Measurements from ENCODE around the gene PCDHB1.

Gene PCDHB1, protein sequence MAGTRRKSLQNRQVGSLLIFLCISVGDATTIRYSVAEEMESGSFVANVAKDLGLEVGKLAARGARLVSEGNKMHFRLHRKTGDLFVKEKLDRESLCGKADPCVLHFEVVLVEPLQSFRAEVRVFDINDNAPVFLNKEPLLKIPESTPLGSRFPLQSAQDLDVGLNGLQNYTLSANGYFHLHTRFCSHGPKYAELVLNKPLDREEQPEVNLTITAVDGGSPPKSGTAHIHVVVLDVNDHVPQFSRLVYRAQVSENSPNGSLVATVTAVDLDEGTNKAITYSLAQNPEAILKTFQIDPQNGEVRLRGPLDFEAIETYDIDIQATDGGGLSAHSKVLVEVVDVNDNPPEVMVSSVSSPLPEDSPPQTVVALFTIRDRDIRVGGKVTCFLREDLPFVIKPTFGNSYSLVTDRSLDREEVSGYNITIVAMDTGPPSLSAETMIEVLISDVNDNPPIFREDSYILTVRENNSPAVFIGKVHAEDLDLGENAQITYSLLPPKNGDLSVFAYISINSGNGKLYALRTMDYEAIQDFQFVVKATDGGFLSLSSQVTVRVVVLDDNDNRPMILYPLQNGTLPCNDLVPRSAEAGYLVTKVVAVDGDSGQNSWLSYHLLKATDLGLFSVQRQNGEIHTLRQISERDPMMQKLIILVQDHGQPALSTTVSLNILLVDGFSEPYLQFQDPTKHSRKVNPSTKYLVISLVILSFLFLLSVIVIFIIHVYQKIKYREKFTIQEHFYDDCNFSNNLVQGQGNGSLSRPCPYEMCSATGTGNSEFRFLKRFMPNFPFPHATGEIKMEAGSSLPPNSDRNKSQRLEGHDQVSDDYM

DNA sequence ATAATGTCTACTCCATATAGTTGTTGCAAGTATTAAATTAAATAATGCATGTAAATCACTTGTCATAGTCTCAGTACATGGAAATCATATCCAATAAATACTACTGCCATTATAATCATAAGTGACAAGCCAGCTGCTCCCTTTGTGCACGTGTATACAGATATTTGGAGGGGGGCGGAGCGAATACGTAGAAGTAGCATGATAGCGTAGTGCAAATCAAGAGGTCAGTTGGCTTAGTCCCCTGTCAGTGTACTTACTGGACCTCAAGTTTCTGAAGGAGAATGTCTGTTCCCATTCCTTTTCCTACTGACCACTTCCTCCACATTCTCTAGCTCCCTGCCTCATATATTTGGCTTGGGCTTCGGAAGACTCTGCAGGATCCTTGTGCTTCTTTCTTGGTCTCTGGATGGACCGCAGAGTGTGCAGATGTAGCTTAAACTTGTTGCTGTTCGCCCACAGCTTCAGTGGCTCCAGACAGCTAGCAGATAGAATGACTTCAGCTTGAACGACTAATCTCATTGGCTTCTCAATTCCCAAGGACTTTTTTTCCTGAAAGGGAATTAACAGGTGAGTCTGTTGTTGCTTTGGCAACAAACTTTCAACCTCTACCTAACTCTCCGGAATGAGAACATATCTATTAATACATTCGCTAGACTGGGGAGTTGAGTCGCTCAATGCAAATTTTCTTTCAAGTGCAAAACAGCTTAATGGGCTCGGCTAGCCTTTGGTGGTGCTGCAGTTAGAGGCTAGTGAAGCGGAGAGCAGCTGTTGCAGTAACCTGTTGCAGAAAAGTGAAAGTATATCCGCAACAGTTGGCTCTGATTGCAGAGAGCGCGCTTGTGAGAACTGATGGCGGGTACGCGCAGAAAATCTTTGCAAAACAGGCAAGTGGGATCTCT lies at the start of gene PCDHB1:
Gene PCDHB1 (plus strand): TSS at position 753 of the 899 bp plus-strand sequence. CDS start 97 bp downstream, at position 850.
- peaks cover 2% of the 10 kb centered on the region for H3K4me1 Mint-ChIP-seq
- no peak within 1 kb of the TSS for H3K27ac Mint-ChIP-seq
- H3K9me3 Mint-ChIP-seq = peaks cover 3% of the 10 kb centered on the region
- CTCF ChIA-PET = no interaction called here
- no peak for DNase-seq
- peak within 1 kb of the TSS; percentile 19 for H3K4me3 Mint-ChIP-seq
- no peaks in the 10 kb centered on the region for H3K36me3 Mint-ChIP-seq
- H3K27me3 Mint-ChIP-seq = peaks cover 13% of the 10 kb centered on the region

DNA sequence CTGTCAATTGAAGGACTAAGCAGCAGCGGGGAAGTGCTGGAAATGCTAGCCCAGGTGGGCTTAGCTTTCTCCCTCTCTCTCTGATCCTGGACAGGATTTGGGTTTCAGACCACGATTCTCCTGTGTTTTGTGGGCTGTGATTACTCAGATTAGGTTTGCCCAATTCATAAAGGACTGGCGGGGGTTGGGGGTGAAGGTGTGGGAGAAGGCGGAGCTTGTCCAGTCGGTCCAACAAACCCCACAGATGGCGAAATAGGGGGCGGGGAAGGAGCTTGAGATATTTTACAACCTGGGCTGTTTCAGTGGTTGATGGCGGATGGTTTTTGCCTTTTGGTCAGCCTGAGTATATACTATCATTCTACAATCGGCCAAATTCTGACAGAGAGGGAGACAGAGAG lies 49.7 kb upstream of the PCDHB1 start:
- Mint-ChIP-seq H3K27me3 (peaks cover 10% of the 10 kb centered on the region), H3K9me3 (no peaks in the 10 kb centered on the region), H3K27ac (no peak overlapping the region), H3K36me3 (no peaks in the 10 kb centered on the region), H3K4me1 (no peaks in the 10 kb centered on the region), H3K4me3 (no peak overlapping the region)
- CTCF ChIA-PET = no interaction called here
- DNase-seq = no peak

DNA sequence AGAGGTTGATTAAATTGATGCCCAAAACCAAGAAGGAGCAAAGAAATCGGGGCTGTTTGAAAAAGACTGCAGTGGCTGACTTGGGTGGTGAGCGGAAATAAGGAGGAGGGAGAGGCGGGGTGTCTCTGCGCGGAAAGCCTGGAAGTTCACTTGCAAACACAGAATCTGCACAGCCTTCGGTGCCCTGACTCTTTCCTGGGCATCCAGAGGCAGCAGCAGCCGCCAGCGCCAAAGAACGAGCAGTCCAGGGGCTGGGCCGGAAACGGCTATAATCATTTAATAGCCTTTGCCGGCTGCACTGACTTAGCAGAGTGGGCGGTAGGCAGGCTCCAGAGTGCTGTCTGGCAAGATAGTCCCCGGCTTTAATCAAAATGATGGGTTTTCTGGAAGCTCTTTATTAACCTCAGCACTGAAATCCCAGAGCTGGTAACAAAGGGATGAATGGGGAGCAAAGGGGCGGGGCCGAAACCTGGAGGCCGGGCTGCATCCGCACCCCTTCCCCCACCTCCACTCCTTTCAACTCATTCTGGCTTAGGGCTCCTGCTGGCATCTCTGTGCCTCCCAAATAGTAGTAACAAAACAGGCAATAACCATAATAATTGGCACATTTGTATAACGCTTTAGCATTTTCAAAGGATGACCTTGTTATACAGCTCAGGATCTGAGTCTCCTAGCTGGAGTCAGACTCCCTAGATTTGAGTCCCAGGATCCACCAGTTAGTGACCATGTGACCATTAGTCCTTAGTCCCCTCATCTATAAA lies 49.1 kb upstream of the PCDHB1 start:
- no peak overlapping the region for H3K27ac Mint-ChIP-seq
- no peak for DNase-seq
- no peak overlapping the region for H3K4me3 Mint-ChIP-seq
- CTCF ChIA-PET = no interaction called here
- H3K36me3 Mint-ChIP-seq = no peaks in the 10 kb centered on the region
- H3K27me3 Mint-ChIP-seq = peaks cover 10% of the 10 kb centered on the region
- H3K9me3 Mint-ChIP-seq = no peaks in the 10 kb centered on the region
- no peaks in the 10 kb centered on the region for H3K4me1 Mint-ChIP-seq

DNA sequence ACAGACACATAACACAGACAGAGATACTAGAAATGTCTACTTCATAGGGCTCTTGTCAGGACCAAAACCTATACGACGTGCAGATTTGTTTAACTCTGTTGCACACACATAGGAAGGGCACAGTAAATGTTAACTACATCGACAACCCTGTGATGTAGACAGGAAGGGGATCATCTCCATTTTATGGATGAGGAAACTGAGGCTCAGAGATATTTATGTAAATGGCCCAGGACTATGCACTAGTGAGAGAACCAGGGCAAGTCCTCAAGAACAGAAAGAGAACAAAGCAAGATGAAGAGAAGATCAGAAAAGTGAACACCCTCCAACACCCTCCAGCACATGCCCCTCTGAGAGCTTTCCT lies 48.6 kb upstream of the PCDHB1 start:
- no peak overlapping the region for H3K27ac Mint-ChIP-seq
- CTCF ChIA-PET = no interaction called here
- no peaks in the 10 kb centered on the region for H3K4me1 Mint-ChIP-seq
- H3K9me3 Mint-ChIP-seq = no peaks in the 10 kb centered on the region
- H3K27me3 Mint-ChIP-seq = peaks cover 10% of the 10 kb centered on the region
- H3K4me3 Mint-ChIP-seq = no peak overlapping the region
- no peak for DNase-seq
- no peaks in the 10 kb centered on the region for H3K36me3 Mint-ChIP-seq

DNA sequence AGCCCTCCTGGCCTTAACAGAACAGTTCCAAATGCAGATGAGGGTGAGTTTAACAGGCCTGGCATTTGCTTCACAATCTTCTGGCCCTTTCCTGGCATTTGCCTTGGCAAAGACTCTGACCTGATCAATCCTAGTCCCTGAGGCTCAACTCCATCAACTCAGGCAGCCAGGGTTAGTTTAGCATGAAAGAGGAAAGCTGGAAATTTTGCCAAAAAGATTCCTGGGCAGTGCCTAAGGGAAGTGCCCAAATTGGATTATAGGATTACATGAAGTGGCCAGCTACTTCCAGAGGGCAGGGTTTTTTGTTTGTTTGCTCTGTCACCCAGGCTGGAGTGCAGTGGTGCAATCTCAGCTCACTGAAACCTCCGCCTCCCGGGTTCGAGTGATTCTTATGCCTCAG lies 48.1 kb upstream of the PCDHB1 start:
- DNase-seq = no peak
- Mint-ChIP-seq H3K36me3 (no peaks in the 10 kb centered on the region), H3K27me3 (peaks cover 10% of the 10 kb centered on the region), H3K4me3 (no peak overlapping the region), H3K9me3 (no peaks in the 10 kb centered on the region), H3K4me1 (no peaks in the 10 kb centered on the region), H3K27ac (no peak overlapping the region)
- CTCF ChIA-PET = no interaction called here

DNA sequence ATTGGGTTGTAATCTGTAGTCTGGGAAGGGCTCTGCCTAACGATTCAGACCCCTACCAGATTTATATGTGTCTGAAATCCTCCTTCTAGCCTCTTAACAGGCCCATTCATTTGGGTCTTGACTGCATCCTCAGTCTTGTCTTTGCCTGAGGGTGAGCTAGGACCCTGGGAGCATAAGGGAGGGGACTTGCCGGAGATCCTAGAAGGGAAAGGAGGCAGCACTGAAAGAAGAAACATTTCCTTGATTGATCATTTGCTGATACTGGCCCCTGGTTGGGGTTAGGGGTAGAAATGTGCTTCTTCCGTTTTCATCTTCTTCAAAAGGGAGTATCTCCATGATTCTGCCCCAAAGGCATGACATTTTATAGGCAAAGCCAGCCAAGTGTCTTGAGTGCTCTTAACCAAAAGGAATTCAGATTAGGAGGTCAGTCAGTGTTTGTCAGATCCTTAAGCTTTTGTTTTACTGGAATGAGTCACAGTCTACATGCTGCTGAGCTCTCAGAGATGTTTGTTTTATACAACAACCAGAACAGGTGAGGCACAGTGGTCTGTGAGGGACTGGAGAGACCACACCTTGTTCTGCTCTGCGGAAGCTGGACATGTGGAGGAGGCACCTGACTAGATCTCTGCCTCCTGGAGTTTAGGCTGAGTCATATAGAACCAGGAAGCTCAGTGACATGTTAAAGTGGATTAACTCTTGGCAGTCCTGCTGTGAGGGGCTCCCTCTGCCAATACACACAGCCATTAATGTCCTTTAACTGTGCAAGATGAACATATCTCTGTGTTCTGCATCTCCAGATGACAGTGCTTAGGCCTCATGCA lies 47.2 kb upstream of the PCDHB1 start:
- CTCF ChIA-PET = no interaction called here
- Mint-ChIP-seq H3K36me3 (no peaks in the 10 kb centered on the region), H3K27ac (no peak overlapping the region), H3K9me3 (no peaks in the 10 kb centered on the region), H3K4me1 (no peaks in the 10 kb centered on the region), H3K27me3 (peaks cover 10% of the 10 kb centered on the region), H3K4me3 (no peak overlapping the region)
- DNase-seq = no peak

DNA sequence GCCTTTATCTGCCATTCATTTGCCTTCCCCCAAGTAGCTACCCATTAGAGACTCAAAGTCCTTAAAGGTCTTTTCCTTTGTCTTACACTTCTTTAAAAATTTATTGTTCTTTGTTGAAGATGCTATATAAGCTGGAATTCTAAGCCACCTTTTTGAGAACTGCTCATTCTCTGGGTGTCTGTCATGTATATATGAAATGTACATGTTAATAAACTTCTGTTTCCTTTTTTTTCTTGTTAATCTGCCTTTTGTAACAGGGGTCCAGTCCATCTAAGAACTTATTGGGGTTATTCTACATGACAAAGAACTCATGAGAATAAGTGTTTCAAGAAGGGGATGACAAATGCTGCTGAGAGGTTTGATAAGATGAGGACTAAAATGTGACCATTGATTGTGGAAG lies 43.4 kb upstream of the PCDHB1 start:
- Mint-ChIP-seq H3K27me3 (no peaks in the 10 kb centered on the region), H3K9me3 (no peaks in the 10 kb centered on the region), H3K27ac (no peak overlapping the region), H3K36me3 (no peaks in the 10 kb centered on the region), H3K4me1 (no peaks in the 10 kb centered on the region), H3K4me3 (no peak overlapping the region)
- CTCF ChIA-PET = no interaction called here
- no peak for DNase-seq

DNA sequence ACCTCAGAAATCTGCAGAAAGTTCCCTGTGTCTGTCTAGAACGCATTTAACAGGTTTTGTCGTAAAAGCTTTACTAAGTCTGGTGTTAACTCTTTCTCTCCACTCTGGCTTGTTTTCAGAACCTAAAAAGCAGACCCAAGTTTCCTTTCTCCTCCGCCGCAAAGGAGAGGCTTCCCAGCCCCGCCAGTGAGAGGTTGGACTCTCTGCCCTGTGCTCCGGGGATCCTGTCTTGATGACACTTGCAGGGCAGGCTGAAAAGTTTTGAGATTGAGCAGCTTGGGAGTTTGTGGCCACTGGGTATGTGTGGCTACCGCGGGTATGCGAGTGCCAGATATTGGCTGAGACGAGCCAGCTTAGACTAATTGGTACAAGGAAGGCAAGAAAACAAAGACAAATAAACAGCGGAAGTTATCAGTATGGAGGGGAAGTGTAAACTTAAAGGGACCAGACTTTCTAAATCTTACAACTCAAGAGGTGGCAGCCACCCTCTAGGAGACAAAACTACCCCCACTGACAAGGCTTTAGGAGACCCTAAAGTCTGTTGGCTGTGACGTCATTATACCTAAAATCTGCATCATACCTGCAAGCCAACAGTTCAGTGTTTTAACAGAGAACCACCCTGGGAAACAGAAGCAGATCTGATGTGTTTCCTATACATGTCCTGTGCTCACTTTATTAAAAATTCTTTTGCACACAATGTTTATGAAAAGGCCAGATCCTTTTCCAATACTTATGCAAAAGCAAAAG lies 41.0 kb upstream of the PCDHB1 start:
- Mint-ChIP-seq H3K9me3 (no peaks in the 10 kb centered on the region), H3K27ac (no peak overlapping the region), H3K27me3 (no peaks in the 10 kb centered on the region), H3K36me3 (no peaks in the 10 kb centered on the region), H3K4me3 (no peak overlapping the region), H3K4me1 (no peaks in the 10 kb centered on the region)
- CTCF ChIA-PET = no interaction called here
- no peak for DNase-seq

DNA sequence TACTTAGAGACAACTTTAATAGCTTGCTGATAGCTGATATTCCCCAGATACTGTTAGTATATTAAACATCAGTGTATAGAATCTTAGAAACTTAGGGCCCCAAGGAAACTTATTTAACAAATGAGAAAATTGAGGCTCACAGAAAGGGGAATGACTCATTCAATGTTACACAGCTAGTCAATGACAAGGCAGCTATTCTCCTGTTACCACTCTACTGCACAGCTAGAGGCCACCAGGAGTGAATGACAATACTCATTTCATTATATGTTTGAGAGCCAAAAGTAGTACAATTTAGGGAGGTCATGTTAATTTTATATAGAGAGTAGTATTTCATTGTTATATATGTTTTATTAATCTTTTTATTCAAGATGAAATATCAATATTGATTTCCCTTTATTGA lies 33.2 kb upstream of the PCDHB1 start:
- no peaks in the 10 kb centered on the region for H3K4me1 Mint-ChIP-seq
- H3K27me3 Mint-ChIP-seq = no peaks in the 10 kb centered on the region
- CTCF ChIA-PET = no interaction called here
- no peak for DNase-seq
- no peak overlapping the region for H3K27ac Mint-ChIP-seq
- no peak overlapping the region for H3K4me3 Mint-ChIP-seq
- H3K9me3 Mint-ChIP-seq = no peaks in the 10 kb centered on the region
- H3K36me3 Mint-ChIP-seq = no peaks in the 10 kb centered on the region

DNA sequence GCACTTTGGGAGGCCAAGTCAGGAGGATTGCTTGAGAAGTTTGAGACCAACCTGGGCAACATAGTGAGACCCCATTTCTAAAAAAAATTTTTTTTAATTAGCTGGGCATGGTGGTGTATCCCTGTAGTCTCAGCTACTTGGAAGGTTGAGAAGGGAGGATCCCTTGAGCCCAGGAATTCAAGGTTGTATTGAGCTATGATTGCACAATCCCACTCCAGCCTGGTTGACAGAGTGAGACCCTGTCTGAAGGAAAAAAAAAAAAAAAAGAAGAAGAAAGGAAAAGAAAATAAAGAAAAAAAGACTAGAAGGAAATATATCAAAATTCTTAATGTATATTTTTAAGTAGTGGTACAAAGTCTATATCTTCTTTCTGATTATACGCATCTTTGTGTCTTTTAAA lies 28.8 kb upstream of the PCDHB1 start:
- CTCF ChIA-PET = no interaction called here
- no peak overlapping the region for H3K4me3 Mint-ChIP-seq
- DNase-seq = no peak
- no peaks in the 10 kb centered on the region for H3K4me1 Mint-ChIP-seq
- peaks cover 2% of the 10 kb centered on the region for H3K9me3 Mint-ChIP-seq
- H3K36me3 Mint-ChIP-seq = no peaks in the 10 kb centered on the region
- H3K27me3 Mint-ChIP-seq = no peaks in the 10 kb centered on the region
- H3K27ac Mint-ChIP-seq = no peak overlapping the region

DNA sequence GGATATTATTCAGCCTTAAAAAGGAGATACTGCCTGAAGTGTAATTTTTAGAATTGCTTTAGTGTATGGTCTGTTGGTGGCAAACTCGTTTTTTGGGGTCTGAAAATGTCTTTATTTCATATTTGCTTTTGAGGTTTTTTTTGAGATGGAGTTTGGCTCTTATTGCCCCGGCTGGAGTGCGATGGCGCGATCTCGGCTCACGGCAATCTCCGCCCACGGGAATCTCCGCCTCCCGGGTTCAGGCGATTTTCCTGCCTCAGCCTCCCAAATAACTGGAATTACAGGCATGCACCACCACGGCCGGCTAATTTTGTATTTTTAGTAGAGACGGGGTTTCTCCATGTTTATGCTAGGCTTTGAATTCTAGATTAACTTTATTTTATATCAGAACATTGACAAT lies 20.2 kb upstream of the PCDHB1 start:
- Mint-ChIP-seq H3K9me3 (no peaks in the 10 kb centered on the region), H3K27ac (no peak overlapping the region), H3K36me3 (no peaks in the 10 kb centered on the region), H3K27me3 (no peaks in the 10 kb centered on the region), H3K4me3 (no peak overlapping the region), H3K4me1 (no peaks in the 10 kb centered on the region)
- CTCF ChIA-PET = no interaction called here
- no peak for DNase-seq

DNA sequence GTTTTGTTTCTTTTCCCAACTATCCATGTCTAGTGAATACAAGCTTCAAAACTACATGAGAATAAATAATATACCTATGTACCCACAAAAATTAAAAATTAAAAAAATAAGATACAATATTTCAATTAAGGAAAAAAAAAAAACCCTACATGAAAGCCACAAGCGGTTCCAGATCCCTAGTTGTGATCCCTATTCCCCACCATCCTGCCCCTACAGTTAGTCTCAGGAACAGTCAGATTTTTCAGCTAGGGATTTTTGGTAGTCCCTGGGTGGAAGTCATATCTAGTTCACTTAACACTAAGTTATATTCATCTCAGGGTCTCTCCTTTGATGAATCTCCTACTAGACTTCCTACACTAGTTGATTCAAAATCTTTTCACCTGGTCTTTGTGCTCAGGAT lies 18.5 kb upstream of the PCDHB1 start:
- CTCF ChIA-PET = no interaction called here
- Mint-ChIP-seq H3K27me3 (no peaks in the 10 kb centered on the region), H3K27ac (no peak overlapping the region), H3K4me1 (no peaks in the 10 kb centered on the region), H3K9me3 (no peaks in the 10 kb centered on the region), H3K4me3 (no peak overlapping the region), H3K36me3 (no peaks in the 10 kb centered on the region)
- DNase-seq = no peak

DNA sequence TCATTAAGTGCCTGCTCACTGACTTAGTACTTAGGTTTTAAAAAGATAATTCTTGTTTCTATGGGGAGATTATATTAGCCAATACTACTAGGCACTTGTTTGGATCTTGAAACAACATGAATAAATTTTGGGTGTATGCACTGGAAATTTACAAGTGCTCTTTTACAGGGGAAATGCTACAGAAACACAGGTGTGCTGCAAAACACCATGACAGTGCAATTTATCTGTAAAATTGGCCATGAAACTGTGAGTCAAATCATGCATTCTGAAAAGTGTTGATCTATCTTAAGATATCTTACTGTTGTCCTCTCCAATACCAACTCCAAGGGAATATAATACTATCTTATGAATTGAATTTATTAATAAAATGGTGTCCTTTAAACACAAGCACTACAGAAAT lies 12.1 kb upstream of the PCDHB1 start:
- no peak overlapping the region for H3K4me3 Mint-ChIP-seq
- no peaks in the 10 kb centered on the region for H3K36me3 Mint-ChIP-seq
- H3K27me3 Mint-ChIP-seq = no peaks in the 10 kb centered on the region
- no peak overlapping the region for H3K27ac Mint-ChIP-seq
- no peaks in the 10 kb centered on the region for H3K4me1 Mint-ChIP-seq
- peaks cover 3% of the 10 kb centered on the region for H3K9me3 Mint-ChIP-seq
- CTCF ChIA-PET = no interaction called here
- no peak for DNase-seq

Measured in activated naive CD4-positive, alpha-beta T cell treated with anti-CD3 and anti-CD28 coated beads, Interleukin-2, amount 10 ng/mL, durations not matched to agents 7 days and 5 days (primary cell).